ENCODE results near the gene KCTD14.
"Not testable (repeated sequence)": the region's sequence is repeated elsewhere in the genome, so short reads cannot be mapped to it uniquely, and the experiment has no call there.

KCTD14 gene

GRCh38 chr11:78046486-78046854, 23.4 kb upstream of the KCTD14 start:
- DNase-seq = no peak

- peak; percentile 66 to 68 for DNase-seq
These were observed 22.9 kb upstream of the KCTD14 start for GRCh38 chr11:78045851-78046485.

- DNase-seq = no peak
These were observed 21.6 kb upstream of the KCTD14 start for GRCh38 chr11:78044706-78045105.

- DNase-seq = no peak
These were observed 18.9 kb upstream of the KCTD14 start for GRCh38 chr11:78041843-78042440.

- DNase-seq = not testable (repeated sequence)
These were observed 18.3 kb upstream of the KCTD14 start for GRCh38 chr11:78041380-78041719.

GRCh38 chr11:78040691-78041379, 17.8 kb upstream of the KCTD14 start:
- DNase-seq = no peak

- peak; percentile 59 to 66 for DNase-seq
These were observed 17.0 kb upstream of the KCTD14 start for GRCh38 chr11:78039919-78040671.

- no peak for DNase-seq
These were observed 16.4 kb upstream of the KCTD14 start for GRCh38 chr11:78039391-78039918.

- no peak for DNase-seq
These were observed 15.7 kb upstream of the KCTD14 start for GRCh38 chr11:78038697-78039313.

- no peak for DNase-seq
These were observed 14.9 kb upstream of the KCTD14 start for GRCh38 chr11:78037825-78038620.

GRCh38 chr11:78037056-78037455, 14.0 kb upstream of the KCTD14 start:
- DNase-seq = peak in 1 of 2 donors; percentile 14

GRCh38 chr11:78036313-78036712, 13.2 kb upstream of the KCTD14 start:
- no peak for DNase-seq

- DNase-seq = no peak
These were observed 11.5 kb upstream of the KCTD14 start for GRCh38 chr11:78034623-78035022.

GRCh38 chr11:78033040-78033439, 10.0 kb upstream of the KCTD14 start:
- no peak for DNase-seq

- DNase-seq = no peak
These were observed 9.0 kb upstream of the KCTD14 start for GRCh38 chr11:78032090-78032489.

GRCh38 chr11:78031629-78032028, 8.6 kb upstream of the KCTD14 start:
- DNase-seq = no peak

- no peak for DNase-seq
These were observed 7.6 kb upstream of the KCTD14 start for GRCh38 chr11:78030429-78031325.

GRCh38 chr11:78028423-78028822, 5.3 kb upstream of the KCTD14 start:
- DNase-seq = not testable (repeated sequence)

- no peak for DNase-seq
These were observed 4.7 kb upstream of the KCTD14 start for GRCh38 chr11:78027759-78028158.

GRCh38 chr11:78025378-78025777, 2.3 kb upstream of the KCTD14 start:
- no peak for DNase-seq

GRCh38 chr11:78023426-78023825, 350 bp upstream of the KCTD14 start:
- DNase-seq = no peak

Data from inflammatory macrophage (primary cell).